D721Med (cell line): ENCODE results near the gene SAG.

Source experiments
- DNase-seq: peaks from one replicate; pipeline ENCODE4 v3.0.0; 2011; ENCODE audit warnings: low spot score; ENCODE audit not compliant: insufficient read length
- FAIRE-seq: peaks from 2 replicates; lab custom pipeline; 2011; peaks lifted over from hg19 to GRCh38; lab: Jason Lieb, UNC
- TF ChIP-seq, protein P1 (sequence below): IDR thresholded peaks from 2 replicates; pipeline ENCODE4 v1.5.1; 2012; ENCODE audit warnings: mild to moderate bottlenecking, control low read depth; ENCODE audit not compliant: insufficient read depth; ENCODE audit errors: missing control alignments

Gene SAG

DNA sequence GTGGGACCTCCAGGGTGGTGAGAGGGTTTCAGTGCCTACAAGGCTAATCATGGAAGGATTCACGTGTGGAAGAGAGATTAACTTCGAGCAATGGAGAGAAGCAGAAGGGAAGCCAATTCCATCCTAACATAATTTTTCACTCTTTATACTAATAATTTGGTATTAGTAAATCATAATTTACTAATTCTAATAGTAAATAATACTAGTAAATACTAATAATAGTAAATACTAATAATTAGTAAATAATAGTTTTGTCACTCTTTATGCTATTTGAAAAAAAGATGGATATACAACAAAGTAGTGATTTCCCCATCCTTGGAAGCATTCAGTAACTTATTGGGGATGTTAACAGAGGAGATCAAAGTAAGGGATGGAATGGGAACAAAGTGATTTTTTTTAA lies 6.4 kb upstream of the SAG start:
- no peak for FAIRE-seq
- TF ChIP-seq, protein P1, sequence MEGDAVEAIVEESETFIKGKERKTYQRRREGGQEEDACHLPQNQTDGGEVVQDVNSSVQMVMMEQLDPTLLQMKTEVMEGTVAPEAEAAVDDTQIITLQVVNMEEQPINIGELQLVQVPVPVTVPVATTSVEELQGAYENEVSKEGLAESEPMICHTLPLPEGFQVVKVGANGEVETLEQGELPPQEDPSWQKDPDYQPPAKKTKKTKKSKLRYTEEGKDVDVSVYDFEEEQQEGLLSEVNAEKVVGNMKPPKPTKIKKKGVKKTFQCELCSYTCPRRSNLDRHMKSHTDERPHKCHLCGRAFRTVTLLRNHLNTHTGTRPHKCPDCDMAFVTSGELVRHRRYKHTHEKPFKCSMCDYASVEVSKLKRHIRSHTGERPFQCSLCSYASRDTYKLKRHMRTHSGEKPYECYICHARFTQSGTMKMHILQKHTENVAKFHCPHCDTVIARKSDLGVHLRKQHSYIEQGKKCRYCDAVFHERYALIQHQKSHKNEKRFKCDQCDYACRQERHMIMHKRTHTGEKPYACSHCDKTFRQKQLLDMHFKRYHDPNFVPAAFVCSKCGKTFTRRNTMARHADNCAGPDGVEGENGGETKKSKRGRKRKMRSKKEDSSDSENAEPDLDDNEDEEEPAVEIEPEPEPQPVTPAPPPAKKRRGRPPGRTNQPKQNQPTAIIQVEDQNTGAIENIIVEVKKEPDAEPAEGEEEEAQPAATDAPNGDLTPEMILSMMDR: no peak

GRCh38 chr2:233301811-233302210 lies 5.8 kb upstream of the SAG start:
- FAIRE-seq: peak; percentile 84
- peak; percentile 83 for DNase-seq

More for the DNA sequence above, 6.4 kb upstream of the SAG start:
- no peak for DNase-seq

DNA sequence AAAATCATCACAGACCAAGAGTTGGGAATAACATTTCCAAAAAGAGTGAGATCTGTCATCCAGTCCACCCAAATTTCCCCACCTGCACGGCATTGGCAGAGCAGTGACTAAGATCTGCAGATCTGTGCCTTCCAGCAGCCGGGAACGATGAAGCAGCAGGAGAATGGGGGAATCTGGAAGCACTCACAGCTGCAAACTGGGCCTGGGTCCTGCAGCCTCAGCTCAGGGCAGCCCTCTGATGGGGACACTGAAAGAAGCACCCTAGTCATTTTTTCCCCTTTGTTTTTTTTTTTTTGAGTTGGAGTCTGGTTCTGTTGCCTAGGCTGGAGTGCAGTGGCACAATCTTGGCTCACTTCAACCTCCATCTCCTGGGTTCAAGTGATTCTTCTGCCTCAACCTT lies 4.4 kb upstream of the SAG start:
- DNase-seq (no peak), FAIRE-seq (no peak)
- TF ChIP-seq, protein P1: no peak

More at GRCh38 chr2:233301811-233302210, 5.8 kb upstream of the SAG start:
- TF ChIP-seq, protein P1: no peak

DNA sequence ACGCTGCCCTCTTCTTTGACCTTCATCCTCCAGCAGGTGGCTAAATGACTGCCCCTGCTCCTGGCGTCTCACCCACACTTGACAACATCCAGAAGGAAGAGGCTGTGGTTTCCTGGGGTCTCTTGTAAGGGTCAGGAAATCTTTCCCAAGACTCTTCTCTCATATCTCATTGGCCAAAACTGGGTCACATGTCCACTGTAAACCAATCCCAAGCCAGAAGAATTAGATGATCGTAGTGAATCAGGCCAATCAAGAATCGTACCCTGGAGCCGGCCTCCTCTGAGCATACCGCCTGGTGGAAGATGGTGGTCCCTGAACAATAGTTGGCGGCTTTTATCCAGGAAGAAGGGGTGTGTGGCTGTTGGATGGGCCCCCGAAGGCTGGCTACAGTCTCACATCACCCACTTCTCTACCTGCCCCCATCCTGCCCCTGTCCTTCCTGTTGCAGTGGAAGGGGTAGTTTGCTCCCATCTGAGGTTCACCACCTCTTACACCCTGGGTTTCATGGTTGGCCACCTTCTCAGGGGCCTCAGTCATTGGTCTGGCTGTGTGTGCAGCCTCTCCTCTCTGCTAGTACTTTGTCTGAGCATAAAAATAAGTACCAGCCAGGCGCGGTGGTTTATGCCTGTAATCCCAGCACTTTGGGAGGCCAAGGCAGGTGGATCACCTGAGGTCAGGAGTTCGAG lies 3.8 kb downstream of the SAG start:
- no peak for FAIRE-seq
- no peak for DNase-seq

DNA sequence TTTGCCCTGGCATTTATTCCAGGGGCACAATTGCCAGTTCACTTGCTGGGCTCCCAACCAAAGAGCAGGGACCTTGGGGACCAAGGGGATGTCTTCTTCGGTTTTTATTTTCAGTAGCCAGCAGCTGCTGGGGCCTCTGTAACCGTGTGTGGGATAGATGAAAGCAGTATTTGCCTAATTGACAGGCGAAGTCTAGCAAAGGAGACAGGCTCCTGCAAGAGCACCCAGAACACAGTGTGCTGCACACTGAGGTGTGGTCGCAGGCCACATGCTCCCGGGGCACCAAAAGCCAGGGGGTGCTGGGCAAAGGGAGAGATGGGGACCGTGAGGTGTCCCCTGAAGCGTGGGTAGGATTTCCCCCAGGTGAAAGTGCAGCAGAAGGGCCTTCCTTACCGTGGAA lies 5.3 kb downstream of the SAG start:
- DNase-seq (no peak), FAIRE-seq (no peak)
- TF ChIP-seq, protein P1: no peak

More for the DNA sequence above, 3.8 kb downstream of the SAG start:
- TF ChIP-seq, protein P1: no peak

- FAIRE-seq (no peak), DNase-seq (no peak)
Measured at GRCh38 chr2:233314180-233314925, 6.7 kb downstream of the SAG start.

More at GRCh38 chr2:233314180-233314925, 6.7 kb downstream of the SAG start:
- TF ChIP-seq, protein P1: no peak
